K562 (cell line): Measurements from ENCODE around the gene PPP1R14D. TPM values are rescaled to one million over a fixed set of nuclear protein-coding genes. Genes with fewer than 3 reads are reported as not detected.

Experiments used
- ATAC-seq: fragments of 200-7000 bp; cut with Tn5 transposase; 3 replicates; pipeline ENCODE4 v1.9.1; 2020; ENCODE audit warnings: moderate library complexity
- BruUV-seq: library from RNA; stranded (reverse); fragments of 400-500 nt; replicated peaks from 2 replicates; lab custom pipeline; 2021; lab: Mats Ljungman, UMichigan
- CTCF ChIA-PET: fragments of 300-600 bp; formaldehyde crosslinking; extraction: SDS; loops from one replicate; lab custom pipeline; 2021; ENCODE audit warnings: low intra/inter-chr PET ratio; lab: Yijun Ruan, JAX
- POLR2A ChIA-PET: fragments of 300-600, 350-650 bp; sonication (Branson Sonifier 250); formaldehyde crosslinking; extraction: SDS; loops from one replicate; lab custom pipeline; 2021; ENCODE audit warnings: antibody characterized with exemption, inconsistent platforms; lab: Yijun Ruan, JAX
- DNase-seq, 4 experiments: peaks; one replicate each; pipeline versions ENCODE4 v3.0.0 to v3.0.0-alpha.2; 2011 to 2018; ENCODE audit warnings: low spot score in 3 of 4, mixed read lengths in 3 of 4; ENCODE audit errors: extremely low read depth in 1 of 4
- FAIRE-seq: peaks from 2 replicates; lab custom pipeline; 2011; peaks lifted over from hg19 to GRCh38; lab: Jason Lieb, UNC
- H2AFZ ChIP-seq: 2 replicates; pipeline ENCODE4 v1.6.0; 2011; ENCODE audit warnings: low read depth, low read length, control low read depth, inconsistent platforms
- H3K27ac ChIP-seq: fragments of 200-600 bp; 3 replicates; pipeline ENCODE4 v1.8.0; 2011; ENCODE audit warnings: low read depth, mild to moderate bottlenecking, control low read depth, inconsistent platforms, low read length, moderate library complexity, mixed read lengths; ENCODE audit errors: extremely low read depth
- H3K27me3 ChIP-seq, 2 experiments: fragments of 300-600 bp in 1 of 2; 2 replicates in 1 of 2; 3 replicates in 1 of 2; pipeline versions ENCODE4 v1.6.0 to v1.8.0; 2011; ENCODE audit warnings: inconsistent platforms in 2 of 2, low read length in 2 of 2, mild to moderate bottlenecking in 1 of 2, mixed read lengths in 1 of 2, moderate library complexity in 1 of 2; ENCODE audit not compliant: control insufficient read depth in 2 of 2, insufficient read depth in 2 of 2
- H3K36me3 ChIP-seq: fragments of 300-600 bp; 3 replicates; pipeline ENCODE4 v1.8.0; 2011; ENCODE audit warnings: mild to moderate bottlenecking, low read length, inconsistent platforms; ENCODE audit not compliant: control insufficient read depth, insufficient read depth
- H3K4me1 ChIP-seq, 2 experiments: fragments of 200-600 bp in 1 of 2; replicated peaks in 1 of 2; 2 replicates in 1 of 2; 3 replicates in 1 of 2; pipeline versions ENCODE4 v1.5.1 to v1.8.0; 2011; ENCODE audit warnings: inconsistent platforms in 2 of 2, low read length in 2 of 2, mild to moderate bottlenecking in 1 of 2, mixed read lengths in 1 of 2, moderate library complexity in 1 of 2; ENCODE audit not compliant: control insufficient read depth in 2 of 2, insufficient read depth in 2 of 2
- H3K4me2 ChIP-seq: 2 replicates; pipeline ENCODE4 v1.6.1; 2011; ENCODE audit warnings: low read length, control low read depth, inconsistent platforms, mixed read lengths; ENCODE audit not compliant: insufficient read depth
- H3K4me3 ChIP-seq: fragments of 200-600 bp; sonication (generic), shearing (Covaris generic); 2 replicates; pipeline ENCODE4 v1.5.1; 2016; ENCODE audit warnings: control low read depth, inconsistent platforms
- H3K79me2 ChIP-seq: fragments of 200-600 bp; 3 replicates; pipeline ENCODE4 v1.8.0; 2011; ENCODE audit warnings: low read length, inconsistent platforms; ENCODE audit not compliant: control insufficient read depth, insufficient read depth
- H3K9ac ChIP-seq, 2 experiments: 2 replicates each; pipeline versions ENCODE4 v1.6.0 to v1.6.1; 2011; ENCODE audit warnings: low read depth in 2 of 2, low read length in 2 of 2, control low read depth in 1 of 2, inconsistent platforms in 1 of 2, mild to moderate bottlenecking in 1 of 2, mixed read lengths in 1 of 2; ENCODE audit not compliant: insufficient read depth in 1 of 2
- H3K9me1 ChIP-seq: one replicate; pipeline ENCODE4 v1.6.0; 2011; ENCODE audit warnings: inconsistent platforms, mild to moderate bottlenecking, low read length, moderate library complexity; ENCODE audit not compliant: control insufficient read depth, insufficient read depth
- H3K9me3 ChIP-seq: replicated peaks from 2 replicates; pipeline ENCODE4 v1.5.1; 2011; ENCODE audit warnings: low read depth, low read length, inconsistent platforms; ENCODE audit not compliant: control insufficient read depth, insufficient read depth
- H4K20me1 ChIP-seq: replicated peaks from 2 replicates; pipeline ENCODE4 v1.6.1; 2011; ENCODE audit warnings: low read length, inconsistent platforms, mixed read lengths; ENCODE audit not compliant: control insufficient read depth, insufficient read depth
- CREM ChIP-seq: IDR thresholded peaks from 2 replicates; pipeline ENCODE4 v1.6.1; 2014; ENCODE audit warnings: antibody characterized with exemption, low read depth
- GATA2 ChIP-seq: sonication (generic); formaldehyde crosslinking; IDR thresholded peaks from 2 replicates; pipeline ENCODE4 v1.4.0; 2020; ENCODE audit warnings: mild to moderate bottlenecking, missing genetic modification reagents
- HBP1 ChIP-seq: fragments of 450-650 bp; formaldehyde crosslinking; IDR thresholded peaks from 2 replicates; pipeline ENCODE4 v1.4.0; 2022; ENCODE audit warnings: missing genetic modification characterization
- PHF21A ChIP-seq: fragments of 450-650 bp; IDR thresholded peaks from 2 replicates; pipeline ENCODE4 v1.6.1; 2017; ENCODE audit warnings: low read depth, borderline replicate concordance
- SIN3B ChIP-seq: fragments of 450-650 bp; IDR thresholded peaks from 2 replicates; pipeline ENCODE4 v1.6.1; 2017; ENCODE audit warnings: low read depth, mild to moderate bottlenecking, moderate library complexity
- TEAD1 ChIP-seq, 2 experiments: fragments of 450-650 bp in 1 of 2; sonication (generic) in 1 of 2; formaldehyde crosslinking; IDR thresholded peaks; 2 replicates each; pipeline versions ENCODE4 v1.4.0 to v1.8.0; 2020 to 2022; ENCODE audit warnings: mild to moderate bottlenecking in 2 of 2, missing genetic modification reagents in 1 of 2
- WHSC1 ChIP-seq: IDR thresholded peaks from one replicate; pipeline ENCODE4 v1.6.1; 2012; ENCODE audit warnings: low read length, control low read depth, inconsistent platforms
- ZNF23 ChIP-seq: fragments of 250-450 bp; sonication (Bioruptor Pico); IDR thresholded peaks from 2 replicates; pipeline ENCODE4 v1.4.0; 2020; ENCODE audit warnings: mild to moderate bottlenecking
- ZNF316 ChIP-seq: fragments of 450-650 bp; IDR thresholded peaks from 2 replicates; pipeline ENCODE4 v1.6.1; 2016
- WGBS: fragments of 100-300 bp; shearing (Covaris generic); methylation state at CpG from one replicate; pipeline ENCODE4 v1.1.6; 2016; ENCODE audit warnings: low coverage, mixed read lengths; ENCODE audit not compliant: insufficient coverage; ENCODE audit errors: missing lambda C conversion rate; 5-methylcytosine and 5-hydroxymethylcytosine counted together
- in situ Hi-C: fragments of 300-500 bp; cut with MboI; formaldehyde crosslinking; loops from 4 replicates; pipeline ENCODE4 v1.15.0; 2018; ENCODE audit warnings: inconsistent platforms, mixed read lengths
- intact Hi-C: fragments of 100-400 bp; cut with micrococcal nuclease; formaldehyde crosslinking; loops from 2 replicates; pipeline ENCODE4 v1.14.2; 2022
- polyA plus RNA-seq, 8 experiments: library from polyadenylated mRNA; depleted of rRNA in 4 of 8; stranded (reverse) in 5 of 8; unstranded in 3 of 8; fragments of >200 nt; fragmentation: Nextera tagmentation in 2 of 8; fragmentation: Illumina TruSeq in 1 of 8; extraction: Ambion mirVana in 2 of 8; extraction: Trizol in 1 of 8; gene quantifications; 2 replicates each; pipeline versions ENCODE4 v1.2.1 to v1.2.3, GENCODE V29; 2011 to 2014; ENCODE audit warnings: inconsistent platforms in 1 of 8, missing spikeins in 1 of 8
- total RNA-seq, 7 experiments: library from RNA; depleted of rRNA in 6 of 7; stranded (reverse); fragments of >200 nt in 6 of 7; fragmentation: Illumina TruSeq in 2 of 7; extraction: Trizol in 2 of 7; gene quantifications; 2 replicates each; pipeline versions ENCODE4 v1.2.1 to v1.2.3, GENCODE V29; 2011 to 2021; ENCODE audit warnings: low replicate concordance in 1 of 7

Gene PPP1R14D
- total and polyA plus RNA-seq, 9 of the 15 experiments (the other 6 are each of a cell fraction or from before 2014, with no cell fraction given) = 0.11 to 0.18 TPM; not detected in 7

DNA sequence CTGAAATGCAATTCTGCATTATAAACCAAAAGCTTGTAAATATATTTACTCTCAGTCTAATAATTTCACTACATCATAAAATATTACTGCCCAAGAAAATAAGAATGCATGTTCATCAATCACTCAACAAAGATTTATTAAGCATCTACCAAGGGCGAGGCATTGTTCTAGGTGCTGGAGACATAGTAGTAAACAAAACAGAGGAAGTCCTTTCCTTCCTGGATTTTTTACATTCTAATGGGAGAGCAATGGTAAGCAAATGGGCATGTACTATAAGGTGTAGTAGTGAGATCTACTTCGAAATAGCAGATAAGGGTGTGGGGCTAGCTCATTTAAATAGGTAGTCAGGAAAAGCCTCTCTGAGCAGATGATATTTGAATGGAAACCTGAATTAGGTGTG, 32.5 kb downstream of the PPP1R14D start:
- Histone ChIP-seq H2AFZ (no peak overlapping the region), H3K9me1 (no peaks in the 10 kb centered on the region), H3K4me1 (peaks cover 0 to 6% of the 10 kb centered on the region in 2 experiments; a peak in 3 of 5 replicates), H3K36me3 (peaks cover 16% of the 10 kb centered on the region; the same call in 2 of the 3 replicates), H3K79me2 (peaks cover 9% of the 10 kb centered on the region), H4K20me1 (no peaks in the 10 kb centered on the region), H3K27ac (no peak overlapping the region), H3K27me3 (no peaks in the 10 kb centered on the region), H3K4me2 (no peak overlapping the region), H3K4me3 (no peak overlapping the region), H3K9ac (no peak overlapping the region), H3K9me3 (no peaks in the 10 kb centered on the region)
- FAIRE-seq (no peak), DNase-seq (no peak), ATAC-seq (no peak)
- BruUV-seq = no TSS peak
- ChIA-PET POLR2A (interaction anchor here (1.1 to 1.3 kb wide), 2 partner anchors 10 to 11 kb away, joined by 3 to 5 read pairs; no protein-coding TSS in a partner anchor), CTCF (no interaction called here)
- TF ChIP-seq HBP1 (CRISPR knock-in tag) (no peak), WHSC1 (no peak), TEAD1 (CRISPR knock-in tag; IDR thresholded peaks at IDR 0.05) (no peak), GATA2 (CRISPR knock-in tag) (no peak), ZNF316 (no peak), SIN3B (no peak), CREM (no peak), PHF21A (no peak), ZNF23 (CRISPR knock-in tag) (no peak)
- in situ Hi-C loops (no loop called here), intact Hi-C loops (no loop called here)
- WGBS = 60% methylated on average over 2 of the region's 2 CpGs
